ENCODE data around the gene ALPK1.

GRCh38 chr4:112378243-112378620, 81.1 kb downstream of the ALPK1 start:
- TF ChIP-seq POLR2A (IDR thresholded peaks at IDR 0.05; ENCODE audit: low read depth, low read length) = no peak
- TF ChIP-seq TAF1 (IDR thresholded peaks at IDR 0.05; ENCODE audit: low read depth, low read length) = no peak
- no peak for TF ChIP-seq POLR2AphosphoS5 (IDR thresholded peaks at IDR 0.05; ENCODE audit: low read depth, low read length)
- TF ChIP-seq SPI1 (IDR thresholded peaks at IDR 0.05; ENCODE audit: low read depth, low read length) = no peak
- TF ChIP-seq PAX5 (IDR thresholded peaks at IDR 0.05; ENCODE audit: insufficient read depth, low read length, severe bottlenecking) = no peak
- no peak for TF ChIP-seq POU2F2 (IDR thresholded peaks at IDR 0.05; ENCODE audit: low read depth, low read length)
